HT1080 (cell line): ENCODE measurements around the gene DENND4C. TPM values are rescaled to one million over a fixed set of nuclear protein-coding genes. Genes with fewer than 3 reads are reported as not detected.
"Not testable (repeated sequence)": the region's sequence is repeated elsewhere in the genome, so short reads cannot be mapped to it uniquely, and the experiment has no call there.

ENCODE experiments used
- DNase-seq: peaks from one replicate; pipeline ENCODE4 v3.0.0-alpha.2; 2015; ENCODE audit warnings: low read depth
- total RNA-seq: library from RNA; depleted of rRNA; stranded (reverse); fragments of >200 nt; shearing (Covaris generic); gene quantifications from 2 replicates; pipeline ENCODE4 v1.2.3, GENCODE V29; 2014

Gene DENND4C
- total RNA-seq, 1 experiment from 2014 or later = 14.9 TPM

DNA sequence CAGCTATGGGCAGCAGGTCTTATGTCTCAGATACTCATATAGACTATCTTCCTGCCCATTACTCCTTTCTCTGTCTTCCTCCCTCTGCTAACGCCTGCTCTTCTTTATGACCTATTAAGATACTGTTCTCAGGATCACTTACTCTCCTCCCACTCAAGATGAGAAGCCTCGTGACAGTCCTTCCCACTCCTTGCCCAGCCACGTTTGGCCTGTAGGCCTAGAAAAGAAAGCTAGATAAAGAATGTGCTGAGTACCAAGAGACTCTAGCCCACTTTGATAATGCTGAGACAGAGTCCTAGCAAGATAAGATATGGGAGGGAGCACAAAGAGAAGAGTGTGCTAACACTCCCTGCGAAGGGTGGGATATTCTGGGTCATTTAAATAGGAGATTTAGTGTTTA lies 6.8 kb upstream of the DENND4C start:
- DNase-seq = no peak

DNA sequence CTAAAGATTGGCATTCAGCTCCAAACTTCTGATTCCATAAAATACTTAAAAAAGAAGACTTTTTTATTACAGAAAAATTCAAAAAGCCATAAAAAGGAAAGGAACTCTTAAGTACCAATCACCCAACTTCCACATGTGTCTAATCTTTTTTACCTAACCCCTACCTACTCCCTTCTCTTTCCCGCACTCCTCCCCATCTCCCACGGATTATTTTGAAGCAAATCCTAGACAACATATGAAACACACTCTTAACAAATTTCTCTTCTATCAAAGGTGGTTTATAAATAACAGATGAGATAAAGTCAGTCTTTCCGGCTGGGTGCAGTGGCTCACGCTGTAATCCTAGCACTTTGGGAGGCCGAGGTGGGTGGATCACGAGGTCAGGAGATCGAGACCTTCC lies 5.9 kb upstream of the DENND4C start:
- no peak for DNase-seq

DNA sequence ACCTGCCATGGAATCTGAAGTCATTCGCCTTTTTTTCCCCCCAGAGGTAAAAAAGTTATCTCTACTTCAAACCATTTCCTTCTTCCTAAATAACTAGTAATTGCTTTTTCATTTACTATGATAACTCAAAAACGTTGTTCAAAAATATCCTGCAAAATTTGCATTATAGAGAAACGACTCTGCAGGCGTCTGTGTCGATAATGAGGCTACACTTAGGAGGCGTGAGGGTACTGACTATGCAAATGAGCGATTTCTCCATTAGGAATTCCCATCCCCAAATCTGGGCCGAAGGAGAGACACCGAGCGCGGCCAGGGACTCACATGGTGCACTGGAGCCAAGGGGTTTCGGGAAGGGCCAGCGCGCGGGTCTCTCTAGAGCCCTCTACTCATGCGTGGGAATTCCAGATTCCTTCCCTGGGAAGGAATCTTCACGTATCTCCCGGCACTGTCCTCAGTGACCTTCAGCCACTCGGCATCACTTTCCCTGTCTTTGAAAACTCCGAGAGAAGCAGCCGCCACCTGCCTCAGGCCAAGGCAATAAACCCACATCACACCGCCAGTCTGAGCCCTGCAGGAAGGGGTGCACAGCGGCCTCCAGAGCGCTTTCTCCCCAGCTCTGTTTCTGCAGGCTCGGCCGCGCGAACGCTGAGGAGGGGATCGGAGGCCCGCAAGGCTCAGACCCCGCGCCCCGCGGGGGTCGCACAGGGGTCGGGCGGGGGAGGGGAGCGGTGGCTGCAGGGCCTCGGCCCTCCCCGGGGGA lies 718 bp upstream of the DENND4C start:
- peak; percentile 37 for DNase-seq

DNA sequence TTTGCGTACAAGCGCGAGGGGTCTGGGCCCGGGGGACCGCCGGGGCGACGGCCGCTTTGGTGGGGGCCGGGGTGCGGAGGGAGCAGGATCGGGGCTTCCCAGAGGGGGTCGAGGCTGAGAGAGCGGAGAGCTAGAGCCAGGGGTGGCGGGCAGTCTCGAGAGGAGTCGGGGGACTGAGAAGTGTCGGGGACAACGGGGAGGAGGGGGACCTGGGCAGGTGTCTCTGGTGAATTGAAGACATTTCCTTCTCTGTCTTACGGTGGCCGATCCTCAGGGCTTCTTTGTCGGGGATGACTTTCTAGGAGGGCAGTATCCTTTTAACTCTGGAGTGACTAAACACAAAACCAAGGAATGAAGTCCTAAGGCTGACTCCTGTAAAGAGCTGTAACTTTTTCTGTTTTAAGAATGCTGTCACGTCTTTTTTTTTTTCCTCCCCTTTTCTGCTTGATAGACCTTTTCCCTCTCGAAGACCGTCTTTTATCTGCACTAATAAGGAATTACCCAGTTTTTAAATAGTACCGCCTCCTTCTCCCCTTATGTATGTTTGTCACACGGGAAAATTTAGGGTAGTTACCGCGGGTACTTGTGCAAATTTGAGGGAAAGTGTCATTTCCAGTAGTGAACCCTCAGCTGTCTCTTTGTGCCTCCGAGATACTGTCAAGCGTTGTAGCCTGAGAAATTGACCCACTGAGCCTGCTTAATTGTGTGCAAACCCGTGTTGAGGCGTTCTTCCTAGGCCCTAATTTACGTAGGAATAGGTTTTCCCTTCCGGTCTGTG lies 822 bp downstream of the DENND4C start:
- DNase-seq = peak; percentile 16

DNA sequence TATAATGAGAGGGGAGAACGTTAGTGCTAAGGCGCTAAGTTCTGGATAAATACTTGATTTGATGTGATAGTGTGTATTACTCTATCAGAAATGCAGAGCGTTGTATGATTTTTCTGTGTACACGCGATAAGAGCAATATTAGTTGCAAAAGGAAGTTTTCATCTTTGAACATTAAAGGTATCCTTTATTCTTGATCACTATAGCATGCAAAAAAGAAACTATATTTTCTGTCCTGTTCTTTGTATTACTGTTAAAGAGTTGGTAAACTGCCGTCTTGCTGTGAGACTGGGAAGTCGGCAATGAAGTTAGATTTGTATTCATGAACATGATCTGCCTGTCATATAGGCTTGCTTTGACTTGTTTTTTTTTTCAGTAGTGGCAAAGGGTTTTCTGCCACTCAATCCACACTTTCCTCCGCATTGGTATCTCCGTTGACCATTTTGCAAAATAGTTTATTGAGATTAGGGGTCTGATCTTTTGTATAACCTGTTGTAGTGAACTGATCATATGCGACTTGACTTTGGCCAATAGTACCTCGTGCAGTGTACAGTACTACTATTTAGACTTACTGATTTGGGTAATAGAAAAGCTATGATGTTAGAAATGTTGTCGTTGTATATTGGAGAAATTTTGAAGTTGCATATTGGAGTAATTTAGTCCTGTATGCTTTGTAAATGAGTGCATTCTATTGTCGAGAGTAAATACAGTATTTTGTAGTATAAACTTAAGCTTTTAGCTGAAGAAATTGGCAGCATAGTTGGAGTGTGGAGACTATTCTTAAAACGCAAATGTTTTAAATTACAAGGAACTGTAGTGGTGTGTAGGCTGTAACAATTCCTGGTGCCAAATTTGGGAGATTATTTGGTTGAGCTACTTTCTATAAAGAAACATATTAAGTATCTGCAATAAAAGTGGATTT lies 1.7 kb downstream of the DENND4C start:
- peak; percentile 20 for DNase-seq

DNA sequence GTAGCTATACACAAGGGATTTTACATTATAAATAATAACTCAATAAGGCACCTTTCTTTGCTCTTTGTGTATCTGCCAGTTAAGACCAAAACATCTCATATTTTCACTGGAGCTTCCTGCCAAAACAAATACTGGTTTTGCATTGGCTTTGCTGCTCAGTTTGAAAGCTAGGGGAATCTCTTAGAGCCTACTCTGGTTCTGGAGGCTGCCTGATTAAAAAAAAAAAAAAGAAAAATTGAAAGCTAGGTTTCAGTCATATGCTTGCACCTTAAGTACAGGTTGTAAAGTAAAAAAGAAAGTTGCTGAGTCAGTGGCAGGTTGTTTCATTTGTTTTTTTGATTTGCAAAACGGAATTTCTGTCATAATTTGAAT lies 2.3 kb downstream of the DENND4C start:
- peak; percentile 24 for DNase-seq

DNA sequence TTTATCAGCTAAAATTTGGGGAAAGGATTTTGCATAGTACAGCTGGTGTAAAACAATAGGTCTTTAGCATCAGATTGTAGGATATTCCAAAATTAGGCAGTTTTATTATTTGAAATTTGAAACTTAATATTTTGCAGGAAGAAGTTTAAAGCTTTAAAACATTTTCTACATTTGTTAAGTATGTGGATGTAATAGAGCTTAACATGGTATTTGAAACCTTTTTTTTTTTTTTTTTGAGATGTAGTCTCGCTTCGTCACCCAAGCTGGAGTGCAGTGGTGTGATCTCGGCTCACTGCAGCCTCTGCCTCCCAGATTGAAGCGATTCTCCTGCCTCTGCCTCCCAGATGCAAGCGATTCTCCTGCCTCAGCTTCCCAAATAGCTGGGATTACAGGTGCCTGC lies 2.9 kb downstream of the DENND4C start:
- no peak for DNase-seq

DNA sequence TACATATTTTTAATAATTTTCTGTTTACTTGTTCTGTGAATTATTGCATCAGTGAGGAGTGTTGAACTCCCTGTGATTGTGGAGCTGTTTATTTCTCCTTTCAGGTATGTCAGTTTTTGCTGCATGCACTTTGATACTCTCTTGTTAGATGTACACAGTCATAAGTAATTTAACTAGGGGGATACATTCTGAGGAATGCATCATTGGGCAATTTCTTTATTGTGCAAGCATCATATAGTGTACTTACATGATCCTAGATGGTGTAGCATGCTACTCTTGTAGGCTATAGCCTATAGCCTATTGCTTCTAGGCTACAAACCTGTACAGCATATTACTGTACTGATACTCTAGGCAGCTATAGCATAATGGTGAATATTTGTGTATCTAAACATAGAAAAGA lies 9.5 kb downstream of the DENND4C start:
- DNase-seq = no peak

DNA sequence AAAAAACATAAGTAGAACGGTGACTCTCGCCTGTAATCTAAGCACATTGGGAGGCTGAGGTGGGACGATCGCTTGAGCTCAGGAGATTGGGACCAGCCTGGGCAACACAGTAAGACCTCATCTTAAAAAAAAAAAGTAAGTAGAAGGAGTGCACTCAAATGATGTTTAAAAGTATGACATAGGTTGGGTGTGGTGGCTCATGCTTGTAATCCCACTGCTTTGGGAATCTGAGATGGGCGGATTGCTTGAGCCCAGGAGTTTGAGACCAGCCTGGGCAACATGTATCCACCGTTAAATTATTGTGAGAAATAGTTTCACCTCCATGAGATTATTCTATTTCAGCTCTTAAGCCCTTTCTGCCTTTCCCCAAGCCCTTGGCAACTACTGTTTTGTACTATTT lies 11.2 kb downstream of the DENND4C start:
- no peak for DNase-seq

DNA sequence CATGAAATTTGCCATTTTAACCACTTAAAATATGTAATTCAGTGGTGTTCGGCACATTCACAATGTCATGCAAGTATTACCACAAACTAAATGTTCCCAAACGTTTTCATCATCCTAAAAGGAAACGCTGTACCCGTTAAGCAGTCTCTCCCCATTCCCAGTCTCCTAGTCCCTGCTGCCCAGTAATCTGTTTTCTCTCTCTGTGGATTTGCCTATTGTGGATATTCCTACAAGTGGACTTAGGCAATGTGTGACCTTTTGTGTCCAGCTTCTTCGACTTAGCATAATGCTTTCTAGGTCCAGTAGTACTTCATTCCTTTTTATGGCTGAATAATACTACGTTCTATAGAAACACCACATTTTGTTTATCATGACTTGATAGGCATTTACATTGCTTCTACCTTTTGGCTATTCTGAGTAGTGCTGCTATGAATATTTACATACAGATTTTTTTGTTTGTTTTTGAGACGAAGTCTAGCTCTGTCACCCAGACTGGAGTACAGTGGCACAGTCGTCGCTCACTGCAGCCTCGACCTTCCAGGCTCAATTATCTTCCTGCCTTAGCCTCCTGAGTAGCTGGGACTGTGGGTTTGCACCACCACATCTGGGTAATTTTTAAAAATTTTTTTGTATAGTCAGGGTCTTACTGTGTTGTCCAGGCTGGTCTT lies 13.0 kb downstream of the DENND4C start:
- no peak for DNase-seq

DNA sequence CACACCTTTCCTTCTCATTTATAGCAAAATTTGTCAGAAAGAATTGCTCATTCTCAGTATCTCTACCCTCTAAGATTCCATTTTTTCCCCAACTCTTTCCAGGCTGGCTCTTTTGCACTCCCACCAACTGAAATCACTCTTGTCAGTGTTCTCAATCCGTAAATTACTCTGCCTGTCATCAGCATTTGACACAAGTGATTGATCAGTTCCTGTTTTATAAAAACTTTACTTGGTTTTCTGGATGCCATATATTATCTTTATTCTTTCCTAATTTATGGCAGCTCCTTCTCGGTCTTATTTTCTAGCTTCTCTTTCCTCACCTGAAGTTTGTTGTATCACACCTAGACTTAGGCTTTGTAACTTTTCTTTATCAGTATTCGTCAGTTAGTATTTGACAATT lies 16.4 kb downstream of the DENND4C start:
- no peak for DNase-seq

DNA sequence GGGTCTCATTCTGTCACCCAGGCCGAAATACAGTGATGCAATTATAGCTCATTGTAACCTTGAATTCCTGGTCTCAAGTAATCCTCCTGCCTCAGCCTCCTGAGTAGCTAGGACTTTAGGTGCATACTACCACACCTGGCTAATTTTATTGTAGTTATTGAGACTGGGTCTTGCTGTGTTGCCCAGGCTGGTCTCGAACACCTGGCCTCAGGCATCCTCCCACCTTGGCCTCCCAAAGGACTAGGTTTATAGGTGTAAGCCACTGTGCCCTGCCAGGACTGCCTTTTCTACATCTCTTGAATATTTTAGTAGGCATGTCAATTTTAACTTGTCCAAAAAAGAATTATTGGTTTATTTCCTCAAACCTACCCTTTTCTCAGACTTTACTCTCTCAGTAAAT lies 16.9 kb downstream of the DENND4C start:
- no peak for DNase-seq

DNA sequence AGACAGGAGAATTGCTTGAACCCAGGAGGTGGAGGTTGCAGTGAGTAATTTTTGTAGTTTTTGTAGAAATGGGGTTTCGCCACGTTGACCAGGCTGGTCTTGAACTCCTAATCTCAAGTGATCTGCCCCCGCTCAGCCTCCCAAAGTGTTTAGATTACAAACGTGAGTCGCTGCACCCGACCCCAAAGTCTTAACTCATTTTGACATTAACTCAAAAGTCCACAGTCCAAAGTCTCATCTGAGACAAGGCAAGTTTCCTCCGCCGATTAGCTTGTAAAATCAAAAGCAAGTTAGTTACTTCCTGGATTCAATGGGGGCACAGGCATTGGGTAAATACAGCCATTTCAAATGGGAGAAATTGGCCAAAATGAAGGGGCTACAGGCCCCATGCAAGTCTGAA lies 19.9 kb downstream of the DENND4C start:
- DNase-seq = not testable (repeated sequence)

DNA sequence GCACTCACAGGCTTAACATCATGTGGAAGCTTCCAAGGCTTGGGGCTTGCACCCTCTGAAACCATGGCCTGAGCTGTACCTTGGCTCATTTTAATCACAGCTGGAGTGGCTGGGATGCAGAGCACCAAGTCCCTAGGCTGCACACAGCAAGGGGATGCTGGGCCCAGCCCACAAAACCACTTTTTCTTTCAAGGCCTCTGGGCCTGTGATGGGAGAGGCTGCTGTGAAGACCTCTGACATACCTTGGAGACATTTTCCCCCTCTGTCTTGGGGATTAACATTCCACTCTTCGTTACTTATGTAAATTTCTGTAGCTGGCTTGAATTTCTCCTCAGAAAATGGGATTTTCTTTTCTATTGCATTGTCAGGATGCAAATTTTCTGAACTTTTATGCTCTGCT lies 20.7 kb downstream of the DENND4C start:
- not testable (repeated sequence) for DNase-seq

DNA sequence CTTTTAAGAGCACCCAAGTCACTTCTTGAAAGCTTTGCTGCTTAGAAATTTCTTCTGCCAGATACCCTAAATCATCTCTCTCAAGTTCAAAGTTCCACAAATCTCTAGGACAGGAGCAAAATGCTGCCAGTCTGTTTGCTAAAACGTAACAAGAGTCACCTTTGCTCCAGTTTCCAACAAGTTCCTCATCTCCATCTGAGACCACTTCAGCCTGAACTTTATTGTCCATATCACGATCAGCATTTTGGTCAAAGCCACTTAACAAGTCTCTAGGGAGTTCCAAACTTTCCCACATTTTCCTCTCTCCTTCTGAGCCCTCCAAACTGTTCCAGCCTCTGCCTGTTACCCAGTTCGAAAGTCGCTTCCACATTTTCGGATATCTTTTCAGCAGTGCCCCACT lies 21.1 kb downstream of the DENND4C start:
- DNase-seq = not testable (repeated sequence)

DNA sequence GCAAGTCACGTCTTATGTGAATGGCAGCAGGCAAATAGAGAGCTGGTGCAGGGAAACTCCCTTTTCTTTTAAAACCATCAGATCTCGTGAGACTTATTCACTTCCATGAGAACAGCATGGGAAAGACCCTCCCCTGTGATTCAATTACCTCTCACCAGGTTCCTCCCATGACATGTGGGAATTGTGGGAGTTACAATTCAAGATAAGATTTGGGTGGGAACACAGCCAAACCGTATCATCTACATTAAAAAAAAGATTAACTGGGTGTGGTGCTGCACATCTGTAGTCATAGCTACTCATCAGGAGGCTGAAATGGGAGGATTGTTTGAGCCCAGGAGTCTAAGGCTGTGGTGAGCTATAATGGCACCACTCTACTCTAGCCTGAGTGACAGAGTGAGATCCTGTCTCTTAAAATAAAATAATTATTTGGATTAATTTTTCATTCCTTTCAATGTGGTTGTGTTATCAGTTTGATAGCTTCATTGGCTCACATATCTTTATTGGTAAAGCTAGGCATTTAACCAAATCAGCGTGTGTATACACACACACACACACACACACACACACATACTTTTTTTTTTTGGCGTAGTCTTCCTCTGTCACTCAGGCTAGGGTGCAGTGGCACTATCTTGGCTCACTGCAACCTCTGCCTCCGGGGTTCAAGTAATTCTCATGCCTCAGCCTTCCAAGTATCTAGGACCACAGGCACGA lies 21.8 kb downstream of the DENND4C start:
- DNase-seq = no peak

DNA sequence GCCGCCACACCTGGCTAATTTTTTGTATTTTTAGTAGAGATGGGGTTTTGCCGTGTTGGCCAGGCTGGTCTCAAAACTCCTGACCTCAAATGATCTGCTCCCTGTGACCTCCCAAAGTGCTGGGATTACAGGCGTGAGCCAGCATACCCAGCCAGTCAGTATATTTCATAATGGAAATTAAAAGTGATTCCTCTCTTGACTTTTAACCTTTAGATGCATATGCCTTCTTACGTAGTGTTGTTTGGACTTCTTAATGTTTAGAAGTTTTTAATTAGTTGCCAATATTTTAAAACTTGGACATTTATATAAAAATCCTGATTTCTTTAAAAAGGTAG lies 22.4 kb downstream of the DENND4C start:
- no peak for DNase-seq

DNA sequence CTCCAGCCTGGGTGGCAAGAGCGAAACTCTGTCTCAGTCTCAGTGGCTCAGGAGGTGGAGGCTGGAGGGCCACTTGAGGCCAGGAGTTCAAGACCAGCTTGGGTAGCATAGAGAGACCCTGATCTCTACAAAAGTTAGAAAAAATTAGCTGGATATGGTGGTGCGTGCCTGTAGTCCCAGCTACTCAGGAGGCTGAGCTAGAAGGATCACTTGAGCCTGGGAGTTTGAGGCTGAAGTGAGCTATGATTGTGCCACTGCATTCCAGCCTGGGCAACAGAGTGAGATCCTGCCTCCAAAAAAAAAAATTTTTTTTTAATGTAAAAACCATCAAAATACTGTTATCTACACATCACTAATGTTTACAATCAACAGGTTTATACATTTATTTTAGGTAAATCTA lies 24.6 kb downstream of the DENND4C start:
- DNase-seq = no peak

DNA sequence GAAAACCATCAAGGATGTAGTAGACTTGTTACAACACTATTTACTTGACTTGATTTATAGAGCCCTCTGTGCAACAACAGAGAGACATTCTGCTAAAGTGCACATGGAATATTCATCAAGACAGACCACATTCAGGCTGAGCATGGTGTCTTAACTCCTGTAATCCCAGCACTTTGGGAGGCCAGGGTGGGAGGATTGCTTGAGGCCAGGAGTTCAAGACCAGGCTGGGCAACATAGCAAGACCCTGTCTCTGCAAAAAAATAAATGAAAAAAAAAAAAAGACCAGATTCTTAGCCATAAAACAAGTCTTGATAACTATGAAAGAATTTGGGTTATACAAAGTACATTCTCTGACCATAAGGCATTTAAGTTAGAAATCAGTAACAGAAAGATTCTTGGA lies 25.3 kb downstream of the DENND4C start:
- DNase-seq = no peak

DNA sequence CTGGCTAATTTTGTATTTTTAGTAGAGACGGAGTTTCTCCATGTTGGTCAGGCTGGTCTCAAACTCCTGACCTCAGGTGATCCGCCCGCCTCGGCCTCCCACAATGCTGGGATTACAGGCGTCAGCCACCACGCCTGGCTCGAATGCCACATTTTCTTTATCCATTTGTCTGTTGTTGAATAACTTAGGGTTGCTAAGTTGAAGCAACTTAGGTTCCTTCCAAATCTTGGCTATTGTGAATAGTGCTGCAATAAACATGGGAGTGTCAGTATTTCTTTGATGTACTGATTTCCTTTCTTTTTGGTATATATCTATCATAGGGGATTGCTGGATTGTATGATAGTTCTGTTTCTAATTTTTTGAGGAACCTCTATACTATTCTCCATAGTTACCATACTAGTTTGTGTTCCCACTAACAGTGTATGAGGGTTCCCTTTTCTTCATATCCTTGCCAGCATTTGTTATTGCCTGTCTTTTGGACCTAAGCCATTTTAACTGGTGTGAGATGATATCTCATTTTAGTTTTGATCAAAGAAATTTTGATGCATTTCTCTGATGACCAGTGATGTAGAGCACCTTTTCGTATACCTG lies 29.3 kb downstream of the DENND4C start:
- DNase-seq = not testable (repeated sequence)
